Measurements from ENCODE around the gene SYNDIG1L. TPM values are rescaled to one million over a fixed set of nuclear protein-coding genes. Genes with fewer than 3 reads are reported as not detected.

SYNDIG1L gene
- total RNA-seq = not detected in 2 replicates

DNA sequence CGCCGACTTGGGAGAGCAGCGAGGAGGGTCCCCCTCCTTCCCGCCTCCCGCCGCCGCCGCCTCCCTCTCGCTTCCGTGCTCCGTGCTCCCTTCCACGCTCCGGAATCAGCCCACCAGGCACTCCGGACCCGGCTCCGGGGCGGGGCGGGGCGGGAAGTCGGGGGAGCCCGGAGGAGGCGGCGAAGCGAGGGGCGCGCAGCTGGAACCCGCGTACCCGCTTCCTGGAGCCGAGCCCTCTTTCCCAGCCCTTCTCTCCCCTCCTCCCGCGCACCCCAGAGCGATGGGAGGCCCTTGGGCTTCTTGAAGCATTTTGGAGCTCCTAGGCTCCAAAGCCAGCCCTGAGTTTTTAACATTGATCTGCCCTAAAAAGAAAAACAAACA, at the start of gene SYNDIG1L:
Gene SYNDIG1L (minus strand): TSS at position 9 of the 381 bp plus-strand sequence. CDS start 16,466 bp downstream, outside the sequence.

Other genes starting within 250 kb of the SYNDIG1L start
- gene VSX2, start 186.8 kb downstream of the SYNDIG1L start, total RNA-seq = not detected in 2 replicates
- gene ABCD4, start 123.3 kb downstream of the SYNDIG1L start, total RNA-seq = 17.7 and 39.5 TPM in 2 replicates
- gene VRTN, start 77.7 kb downstream of the SYNDIG1L start, total RNA-seq = not detected in 2 replicates
- gene NPC2, start 67.1 kb upstream of the SYNDIG1L start, total RNA-seq = 363 and 374 TPM in 2 replicates
- gene ISCA2, start 67.6 kb upstream of the SYNDIG1L start, total RNA-seq = 9.9 and 11.5 TPM in 2 replicates
- 27.1 and 31.6 TPM in 2 replicates for gene LTBP2, start 186.0 kb upstream of the SYNDIG1L start, total RNA-seq

Measured in cardiac atrium fibroblast (primary cell).